NOMO-1 treated with dmso at 0.1 percent for 144 hours (cell line): Measurements from ENCODE around the gene SPRR2B.
"Not testable (repeated sequence)": the region's sequence is repeated elsewhere in the genome, so short reads cannot be mapped to it uniquely, and the experiment has no call there.

Experiments used
- DNase-seq: peaks from one replicate; lab custom pipeline; 2025; ENCODE audit not compliant: unreplicated experiment; lab: John Stamatoyannopoulos, UW

The SPRR2B gene

DNA sequence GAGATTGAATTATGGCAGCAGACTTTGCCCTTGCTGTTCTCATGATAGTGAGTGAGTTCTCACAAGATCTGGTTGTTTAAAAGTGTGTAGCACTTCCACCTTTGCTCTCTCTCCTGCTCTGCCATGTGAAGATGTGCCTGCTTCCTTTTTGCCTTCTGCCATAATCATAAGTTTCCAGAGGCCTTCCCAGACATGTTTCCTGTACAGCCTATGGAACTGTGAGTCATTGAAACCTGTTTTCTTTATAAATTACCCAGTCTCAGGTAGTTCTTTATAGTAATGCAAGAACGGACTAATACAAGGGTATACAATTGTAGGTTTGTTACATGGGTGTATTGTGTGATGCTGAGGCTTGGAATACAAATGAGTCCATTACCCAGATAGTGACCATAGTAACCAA lies 36.2 kb downstream of the SPRR2B start:
- DNase-seq: no peak

- DNase-seq: peak; percentile 33
Observed at GRCh38 chr1:153032677-153033308, 38.6 kb downstream of the SPRR2B start.

GRCh38 chr1:153032073-153032472 lies 39.3 kb downstream of the SPRR2B start:
- peak; percentile 40 for DNase-seq

- no peak for DNase-seq
Observed at GRCh38 chr1:153030895-153031294, 40.5 kb downstream of the SPRR2B start, which contains the start of gene SPRR1B. SPRR1B (plus strand) TSS chr1:153031203; CDS start chr1:153032346, 1,143 bp downstream.

- DNase-seq: no peak
Observed at GRCh38 chr1:153028766-153029165, 42.6 kb downstream of the SPRR2B start.

GRCh38 chr1:153025797-153026196 lies 45.6 kb downstream of the SPRR2B start:
- DNase-seq: no peak

GRCh38 chr1:153024413-153024812 lies 47.0 kb downstream of the SPRR2B start:
- DNase-seq: no peak

- DNase-seq: no peak
Observed at GRCh38 chr1:153023109-153023508, 48.3 kb downstream of the SPRR2B start.

DNA sequence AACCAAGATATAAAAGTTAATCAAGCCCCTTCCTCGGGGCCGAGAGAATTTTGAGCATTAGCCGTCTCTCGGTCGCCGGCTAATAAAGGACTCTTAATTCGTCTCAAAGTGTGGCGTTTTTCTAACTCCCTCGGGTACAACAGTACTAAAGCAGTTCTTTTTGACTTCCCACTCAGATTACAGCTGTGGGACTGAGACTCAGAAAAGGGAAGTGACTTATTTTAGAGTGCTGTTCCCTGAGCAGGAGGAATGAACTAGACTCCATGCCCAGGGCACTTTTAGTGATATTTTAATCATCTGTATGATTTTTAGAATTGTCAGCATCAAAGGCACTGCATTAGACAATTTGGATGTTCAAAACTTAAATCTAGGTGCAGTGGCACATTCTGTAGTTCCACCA lies 49.1 kb downstream of the SPRR2B start:
- peak; percentile 16 for DNase-seq

DNA sequence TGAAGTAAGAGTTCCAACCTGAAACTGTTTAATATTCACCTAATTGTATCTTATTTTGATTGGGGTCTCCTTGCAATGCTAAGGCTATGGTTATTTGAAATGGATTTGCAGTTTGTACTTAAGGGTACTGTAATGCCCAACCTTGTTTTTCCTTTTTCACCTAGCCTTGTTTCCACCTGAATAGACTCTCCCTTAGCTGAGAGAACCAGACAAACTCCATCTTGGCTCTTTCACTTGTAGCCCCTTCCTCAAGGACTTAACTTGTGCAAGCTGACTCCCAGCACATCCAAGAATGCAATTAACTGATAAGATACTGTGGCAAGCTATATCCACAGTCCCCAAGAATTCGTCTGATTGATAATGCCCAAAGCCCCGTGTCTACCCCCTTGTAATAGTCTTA lies 49.6 kb downstream of the SPRR2B start:
- not testable (repeated sequence) for DNase-seq
